HS-5 (cell line): ENCODE measurements around the gene ELP2.

Experiments used
- DNase-seq: peaks from one replicate; pipeline ENCODE4 v3.0.0-alpha.2; 2012; ENCODE audit warnings: low read depth

Gene ELP2

GRCh38 chr18:36217348-36217747 is 87.6 kb downstream of the ELP2 start:
- no peak for DNase-seq

DNA sequence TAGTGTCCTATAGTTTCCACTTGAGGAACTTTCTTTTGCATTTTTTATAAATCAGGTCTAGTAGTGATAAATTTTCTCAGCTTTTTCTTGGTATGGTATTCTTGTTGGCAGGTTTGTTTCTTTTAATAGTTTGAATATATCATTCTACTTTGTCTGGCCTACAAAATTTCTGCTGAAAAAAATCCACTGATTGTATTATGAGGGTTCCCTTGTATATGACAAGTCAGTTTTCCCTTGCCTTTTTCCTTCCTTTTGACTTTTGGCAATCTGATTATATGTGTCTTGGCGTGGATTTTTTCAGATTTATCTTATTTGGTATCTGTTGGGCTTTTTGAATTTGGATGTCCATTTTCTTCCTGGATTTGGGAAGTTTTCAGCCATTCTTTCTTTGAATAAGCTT is 99.5 kb downstream of the ELP2 start:
- DNase-seq: no peak
